ENCODE data around the gene INO80D. TPM values are rescaled to one million over a fixed set of nuclear protein-coding genes. Genes with fewer than 3 reads are reported as not detected.
"Not testable (repeated sequence)": the region's sequence is repeated elsewhere in the genome, so short reads cannot be mapped to it uniquely, and the experiment has no call there.

INO80D gene
- total and polyA plus RNA-seq, 9 donors, result 3.2 to 37.6 (median 23.9) TPM

DNA sequence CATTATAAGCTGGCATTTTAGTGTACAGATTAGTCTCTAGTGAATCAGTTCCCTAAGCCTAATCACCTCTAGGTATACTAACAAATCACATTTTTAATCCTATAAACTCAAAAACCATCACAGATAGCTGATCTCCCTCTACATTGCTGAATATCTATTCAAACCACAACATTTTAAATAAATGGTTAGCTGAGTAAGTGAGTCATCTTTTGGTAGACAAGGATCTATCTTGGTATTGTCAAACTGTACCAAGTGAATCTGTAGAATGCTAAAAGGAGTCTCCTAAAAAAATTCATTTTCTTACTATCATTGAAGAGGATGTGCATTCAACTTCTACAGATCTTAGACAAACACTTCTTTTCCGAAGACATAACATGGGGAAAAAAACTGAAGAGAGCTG lies 40.7 kb downstream of the INO80D start:
- Histone ChIP-seq H3K4me1 (ENCODE audit: insufficient read depth) (no peaks in the 10 kb centered on the region), H3K4me3 (no peak overlapping the region), H3K27me3 (no peaks in the 10 kb centered on the region), H3K9me3 (no peaks in the 10 kb centered on the region), H3K36me3 (no peaks in the 10 kb centered on the region), H3K27ac (no peak overlapping the region)
- no peak for TF ChIP-seq POLR2A (IDR thresholded peaks at IDR 0.05)
- intact Hi-C loops (cut with DNase I), result no loop called here
- WGBS, 3 donors, result 85 to 93% (median 88%) methylated on average over 1 of the region's 1 CpG
- no peak for DNase-seq

DNA sequence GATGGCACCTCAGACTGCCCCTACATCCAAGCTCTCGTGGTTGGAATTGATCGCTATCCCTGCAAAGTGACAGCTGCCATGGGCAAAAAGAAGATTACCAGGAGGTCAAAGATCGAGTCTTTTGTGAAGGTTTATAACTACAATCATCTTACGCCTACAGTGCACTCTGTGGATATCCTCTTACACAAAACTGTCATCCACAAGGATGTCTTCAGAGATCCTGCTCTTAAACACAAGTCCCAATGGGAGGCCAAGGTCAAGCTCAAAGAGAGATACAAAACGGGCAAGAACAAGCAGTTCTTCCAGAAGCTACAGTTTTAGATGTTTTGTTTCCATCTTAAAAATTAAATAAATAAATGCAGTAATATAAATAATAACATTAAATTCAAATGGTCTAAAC lies 45.4 kb downstream of the INO80D start:
- intact Hi-C loops (cut with DNase I), result no loop called here
- no peak overlapping the region for H3K27ac ChIP-seq
- H3K4me1 ChIP-seq (ENCODE audit: insufficient read depth), result peaks cover 3% of the 10 kb centered on the region
- DNase-seq, result no peak
- no peaks in the 10 kb centered on the region for H3K9me3 ChIP-seq
- H3K4me3 ChIP-seq, result no peak overlapping the region
- H3K27me3 ChIP-seq, result no peaks in the 10 kb centered on the region
- no peaks in the 10 kb centered on the region for H3K36me3 ChIP-seq
- TF ChIP-seq EP300 (IDR thresholded peaks at IDR 0.05) (no peak), CTCF (IDR thresholded peaks at IDR 0.05) (no peak), POLR2A (IDR thresholded peaks at IDR 0.05) (no peak)
- WGBS, 3 donors, result 63 to 70% (median 69%) methylated on average over 5 of the region's 5 CpGs

DNA sequence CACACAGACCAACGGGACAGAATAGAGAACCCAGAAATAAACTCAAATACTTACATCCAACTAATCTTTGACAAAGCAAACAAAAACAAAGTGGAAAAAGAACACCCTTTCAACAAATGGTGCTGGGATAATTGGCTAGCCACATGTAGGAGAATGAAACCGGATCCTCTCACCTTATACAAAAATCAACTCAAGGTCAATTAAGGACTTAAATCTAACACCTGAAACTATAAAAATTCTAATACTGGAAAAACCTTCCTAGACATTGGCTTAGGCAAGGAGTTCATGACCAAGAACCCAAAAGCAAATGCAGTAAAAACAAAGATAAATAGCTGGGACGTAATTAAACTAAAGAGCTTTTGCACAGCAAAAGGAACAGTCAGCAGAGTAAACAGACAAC lies 50.6 kb downstream of the INO80D start:
- intact Hi-C loops (cut with DNase I); H3K9me3 ChIP-seq; H3K36me3 ChIP-seq; DNase-seq; H3K4me3 ChIP-seq; H3K27me3 ChIP-seq; H3K27ac ChIP-seq; H3K4me1 ChIP-seq (ENCODE audit: insufficient read depth): not testable (repeated sequence)
- 89 to 97% (median 90%) methylated on average over 3 of the region's 3 CpGs for WGBS, 3 donors

DNA sequence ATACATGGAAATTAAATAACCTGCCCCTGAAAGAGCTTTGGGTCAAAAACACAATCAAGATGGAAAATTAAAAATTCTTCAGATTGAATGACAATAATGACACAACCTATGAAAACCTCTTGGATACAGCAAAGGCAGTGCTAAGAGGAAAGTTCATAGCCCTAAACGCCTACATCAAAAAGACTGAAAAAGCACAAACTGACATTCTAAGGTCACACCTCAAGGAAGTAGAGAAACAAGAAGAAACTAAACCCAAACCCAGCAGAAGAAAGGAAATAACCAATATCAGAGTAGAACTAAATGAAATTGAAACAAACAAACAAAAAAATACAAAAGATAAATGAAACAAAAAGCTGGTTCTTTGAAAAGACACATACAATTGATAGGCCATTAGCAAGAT lies 52.5 kb downstream of the INO80D start:
- intact Hi-C loops (cut with DNase I); H3K27ac ChIP-seq; H3K9me3 ChIP-seq; H3K4me1 ChIP-seq (ENCODE audit: insufficient read depth); H3K27me3 ChIP-seq; H3K4me3 ChIP-seq; DNase-seq; H3K36me3 ChIP-seq: not testable (repeated sequence)
- WGBS, 3 donors, result 97 to 100% (median 98%) methylated on average over 1 of the region's 1 CpG

- TF ChIP-seq EP300 (IDR thresholded peaks at IDR 0.05) (no peak), CTCF (IDR thresholded peaks at IDR 0.05) (no peak), POLR2A (IDR thresholded peaks at IDR 0.05) (no peak)
- H3K27me3 ChIP-seq, result no peaks in the 10 kb centered on the region
- WGBS, 3 donors, result 94 to 95% (median 95%) methylated on average over 8 of the region's 8 CpGs
- no peak overlapping the region for H3K27ac ChIP-seq
- H3K9me3 ChIP-seq, result no peaks in the 10 kb centered on the region
- intact Hi-C loops (cut with DNase I), result no loop called here
- H3K36me3 ChIP-seq, result no peaks in the 10 kb centered on the region
- no peak overlapping the region for H3K4me3 ChIP-seq
- no peaks in the 10 kb centered on the region for H3K4me1 ChIP-seq (ENCODE audit: insufficient read depth)
- no peak for DNase-seq
These were observed 53.9 kb downstream of the INO80D start for GRCh38 chr2:206031950-206032567.

DNA sequence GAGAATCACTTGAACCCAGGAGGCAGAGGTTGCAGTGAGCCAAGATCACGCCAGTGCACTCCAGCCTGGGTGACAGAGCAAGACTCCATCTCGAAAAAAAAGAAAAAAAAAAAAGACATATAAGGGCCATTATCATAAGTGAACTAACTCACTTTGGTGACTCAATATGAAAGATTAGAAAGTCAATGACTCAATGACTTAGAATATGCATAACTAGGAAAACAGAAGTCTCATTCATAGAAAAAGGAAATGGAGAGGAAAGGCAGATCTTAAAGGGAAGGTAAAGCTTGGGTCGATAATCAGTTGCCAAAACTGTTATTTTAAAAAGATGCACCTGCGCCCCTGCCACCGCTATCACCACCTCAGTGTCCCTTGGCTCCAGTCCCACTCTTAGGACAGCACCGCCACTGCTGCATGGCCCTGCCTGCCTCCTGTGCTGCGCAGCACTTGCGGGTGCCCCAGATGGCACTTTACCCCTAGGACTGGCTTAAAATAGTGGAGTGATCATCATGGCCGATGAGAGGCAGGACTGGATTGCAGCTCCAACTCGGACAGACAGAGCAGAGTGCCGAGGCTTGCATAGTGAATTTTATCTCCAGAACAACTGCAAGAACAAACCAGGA lies 54.7 kb downstream of the INO80D start:
- Histone ChIP-seq H3K4me1 (ENCODE audit: insufficient read depth) (no peaks in the 10 kb centered on the region), H3K36me3 (no peaks in the 10 kb centered on the region), H3K9me3 (no peaks in the 10 kb centered on the region), H3K27me3 (no peaks in the 10 kb centered on the region), H3K4me3 (no peak overlapping the region), H3K27ac (no peak overlapping the region)
- DNase-seq, result no peak
- intact Hi-C loops (cut with DNase I), result no loop called here
- WGBS, 3 donors, result 93 to 94% (median 93%) methylated on average over 11 of the region's 11 CpGs
- TF ChIP-seq EP300 (IDR thresholded peaks at IDR 0.05) (no peak), POLR2A (IDR thresholded peaks at IDR 0.05) (no peak), CTCF (IDR thresholded peaks at IDR 0.05) (no peak)
